Ishikawa (cell line): ENCODE measurements around the gene CPD.

Source experiments
- CEBPB ChIP-seq: IDR thresholded peaks from 2 replicates; pipeline ENCODE4 v1.6.1; 2012
- CREB1 ChIP-seq: IDR thresholded peaks from 2 replicates; pipeline ENCODE4 v1.6.1; 2012; ENCODE audit warnings: low read depth
- EGR1 ChIP-seq: IDR thresholded peaks from 2 replicates; pipeline ENCODE4 v1.6.1; 2012
- EP300 ChIP-seq: IDR thresholded peaks from 2 replicates; pipeline ENCODE4 v1.6.1; 2012; ENCODE audit warnings: borderline replicate concordance
- FOXM1 ChIP-seq: IDR thresholded peaks from 2 replicates; pipeline ENCODE4 v1.6.1; 2012; ENCODE audit warnings: low read depth, borderline replicate concordance
- MAX ChIP-seq: IDR thresholded peaks from 2 replicates; pipeline ENCODE4 v1.6.1; 2012
- NFIC ChIP-seq: IDR thresholded peaks from 2 replicates; pipeline ENCODE4 v1.6.1; 2012
- RAD21 ChIP-seq: IDR thresholded peaks from 2 replicates; pipeline ENCODE4 v1.6.1; 2012; ENCODE audit warnings: low read depth
- REST ChIP-seq: IDR thresholded peaks from 2 replicates; pipeline ENCODE4 v1.6.1; 2012; ENCODE audit warnings: low read depth, mild to moderate bottlenecking
- TAF1 ChIP-seq: IDR thresholded peaks from 2 replicates; pipeline ENCODE4 v1.6.1; 2012; ENCODE audit warnings: low read depth, mild to moderate bottlenecking
- TCF12 ChIP-seq: IDR thresholded peaks from 2 replicates; pipeline ENCODE4 v1.6.1; 2012; ENCODE audit warnings: low read depth
- TEAD4 ChIP-seq: IDR thresholded peaks from 2 replicates; pipeline ENCODE4 v1.6.1; 2012
- USF1 ChIP-seq: IDR thresholded peaks from 2 replicates; pipeline ENCODE4 v1.6.1; 2012
- YY1 ChIP-seq: IDR thresholded peaks from 2 replicates; pipeline ENCODE4 v1.6.1; 2012; ENCODE audit warnings: low read depth
- ZBTB7A ChIP-seq: IDR thresholded peaks from 2 replicates; pipeline ENCODE4 v1.6.1; 2012; ENCODE audit warnings: low read depth

The CPD gene

GRCh38 chr17:30415491-30415890, 36.8 kb downstream of the CPD start:
- TF ChIP-seq CEBPB (no peak), USF1 (no peak), TCF12 (no peak), NFIC (no peak), CREB1 (no peak), REST (no peak), ZBTB7A (no peak), EP300 (no peak), RAD21 (no peak)

- no peak for TF ChIP-seq YY1
- TF ChIP-seq FOXM1 = no peak
- no peak for TF ChIP-seq REST
- TF ChIP-seq CREB1 = no peak
- no peak for TF ChIP-seq MAX
- no peak for TF ChIP-seq EGR1
- no peak for TF ChIP-seq EP300
- TF ChIP-seq NFIC = no peak
- no peak for TF ChIP-seq RAD21
- TF ChIP-seq USF1 = no peak
- TF ChIP-seq CEBPB = no peak
- TF ChIP-seq ZBTB7A = no peak
- TF ChIP-seq TAF1 = no peak
- no peak for TF ChIP-seq TCF12
- TF ChIP-seq TEAD4 = no peak
These were observed 42.9 kb downstream of the CPD start for GRCh38 chr17:30421592-30421991.

GRCh38 chr17:30422171-30422570, 43.4 kb downstream of the CPD start:
- TF ChIP-seq TEAD4 (no peak), TCF12 (no peak), RAD21 (no peak), ZBTB7A (no peak), NFIC (no peak), TAF1 (no peak), EP300 (no peak), REST (no peak), USF1 (no peak), FOXM1 (no peak)

- TF ChIP-seq EP300 (no peak), ZBTB7A (no peak), YY1 (no peak), CREB1 (no peak), TCF12 (no peak), EGR1 (no peak), FOXM1 (no peak), TEAD4 (no peak)
These were observed 45.7 kb downstream of the CPD start for GRCh38 chr17:30424471-30424870.

GRCh38 chr17:30426292-30426691, 47.6 kb downstream of the CPD start:
- TF ChIP-seq FOXM1 = no peak
